Stimulated activated CD8-positive, alpha-beta memory T cell treated with anti-CD3 and anti-CD28 coated beads, Interleukin-2, amount 100 ng/mL, for 1 hour (primary cell): Measurements from ENCODE around the gene CNDP2.
"Not testable (repeated sequence)": the region's sequence is repeated elsewhere in the genome, so short reads cannot be mapped to it uniquely, and the experiment has no call there.

Experiments
- DNase-seq, 2 donors: peaks; one replicate each; pipeline ENCODE4 v3.0.0-alpha.2; 2020; ENCODE audit warnings: low read depth in 2 of 2

The CNDP2 gene

DNA sequence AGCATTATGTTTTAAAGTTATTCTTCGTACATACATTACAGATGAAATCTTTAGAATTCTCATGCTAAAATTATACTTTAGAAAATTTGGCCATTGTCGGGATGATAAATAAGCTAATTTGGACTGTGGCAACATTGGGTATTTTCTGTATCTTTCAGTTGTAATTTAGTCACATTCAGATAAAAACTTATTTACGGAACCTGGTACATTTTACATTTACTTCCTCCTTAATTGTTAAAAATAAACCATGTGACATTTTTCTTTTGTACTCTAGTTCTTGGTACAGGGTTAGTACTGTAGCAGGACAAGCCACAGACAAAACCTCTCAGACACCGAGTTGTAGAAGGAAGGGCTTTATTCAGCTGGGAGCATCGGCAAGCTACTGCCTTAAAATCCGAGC is 4.2 kb downstream of the CNDP2 start:
- DNase-seq = no peak

DNA sequence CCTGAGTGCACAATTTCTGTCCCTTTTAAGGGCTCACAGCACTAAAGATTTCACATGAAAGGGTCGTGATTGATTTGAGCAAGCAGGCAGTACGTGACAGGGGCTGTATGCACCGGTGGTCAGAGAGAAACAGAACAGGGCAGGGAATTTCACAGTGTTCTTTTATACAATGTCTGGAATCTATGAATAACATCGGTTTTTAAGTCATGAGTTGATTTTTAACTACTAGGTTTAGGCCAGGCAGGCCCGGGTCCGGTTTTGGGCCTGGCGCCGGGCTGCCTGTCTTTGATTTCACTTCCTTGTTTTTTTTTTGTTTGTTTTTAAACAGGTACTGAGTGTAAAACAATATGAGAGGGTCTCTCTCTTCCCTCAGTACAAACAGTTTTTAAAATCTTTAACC is 4.6 kb downstream of the CNDP2 start:
- not testable (repeated sequence) for DNase-seq

DNA sequence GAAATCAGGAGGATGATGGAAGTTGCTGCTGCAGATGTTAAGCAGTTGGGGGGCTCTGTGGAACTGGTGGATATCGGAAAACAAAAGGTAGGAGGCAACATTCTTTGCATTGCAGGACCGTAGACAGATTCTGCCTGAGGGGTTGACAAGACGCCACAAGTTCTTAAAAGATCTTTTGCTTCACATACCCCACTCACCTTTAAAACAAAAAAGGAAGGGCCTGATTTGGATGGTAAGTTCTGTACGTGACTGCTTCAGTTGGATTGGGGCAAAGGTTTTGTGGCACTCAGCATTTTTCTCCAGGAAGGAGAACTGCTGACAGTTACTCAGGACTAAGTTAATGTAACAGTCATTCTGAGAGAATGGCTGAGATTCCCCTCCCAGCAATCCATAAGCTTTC is 5.2 kb downstream of the CNDP2 start:
- no peak for DNase-seq

DNA sequence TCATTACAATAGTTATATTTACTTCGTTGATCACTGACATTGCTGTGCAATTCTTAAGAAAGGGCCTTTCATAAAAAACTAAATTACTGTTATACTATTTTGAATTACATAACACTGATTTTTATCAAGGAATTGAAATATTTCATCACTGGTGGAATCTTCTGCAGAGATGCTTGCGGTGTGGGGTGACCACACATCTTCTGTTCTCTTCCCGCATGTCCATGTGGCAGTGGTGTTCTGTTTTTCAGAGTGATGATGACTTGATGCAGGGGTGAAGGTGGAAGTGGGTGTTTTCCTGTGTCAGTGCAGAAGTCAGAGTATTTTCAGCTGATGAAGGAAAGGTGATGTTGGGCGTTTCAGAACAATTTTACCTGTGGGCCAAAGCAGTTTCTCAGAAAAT is 7.0 kb downstream of the CNDP2 start:
- no peak for DNase-seq

DNA sequence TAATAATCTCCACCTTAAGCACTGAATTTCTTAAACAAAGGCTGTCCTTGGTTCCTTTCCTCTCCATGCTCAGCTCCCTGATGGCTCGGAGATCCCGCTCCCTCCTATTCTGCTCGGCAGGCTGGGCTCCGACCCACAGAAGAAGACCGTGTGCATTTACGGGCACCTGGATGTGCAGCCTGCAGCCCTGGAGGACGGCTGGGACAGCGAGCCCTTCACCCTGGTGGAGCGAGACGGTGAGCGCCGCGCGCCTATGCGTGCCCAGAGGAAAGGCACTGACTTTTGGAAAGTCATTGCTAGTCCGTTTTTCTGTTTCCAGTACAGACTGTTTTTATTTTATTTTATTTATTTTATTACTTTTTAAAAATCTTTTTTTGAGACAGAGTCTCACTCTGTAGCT is 9.6 kb downstream of the CNDP2 start:
- no peak for DNase-seq

DNA sequence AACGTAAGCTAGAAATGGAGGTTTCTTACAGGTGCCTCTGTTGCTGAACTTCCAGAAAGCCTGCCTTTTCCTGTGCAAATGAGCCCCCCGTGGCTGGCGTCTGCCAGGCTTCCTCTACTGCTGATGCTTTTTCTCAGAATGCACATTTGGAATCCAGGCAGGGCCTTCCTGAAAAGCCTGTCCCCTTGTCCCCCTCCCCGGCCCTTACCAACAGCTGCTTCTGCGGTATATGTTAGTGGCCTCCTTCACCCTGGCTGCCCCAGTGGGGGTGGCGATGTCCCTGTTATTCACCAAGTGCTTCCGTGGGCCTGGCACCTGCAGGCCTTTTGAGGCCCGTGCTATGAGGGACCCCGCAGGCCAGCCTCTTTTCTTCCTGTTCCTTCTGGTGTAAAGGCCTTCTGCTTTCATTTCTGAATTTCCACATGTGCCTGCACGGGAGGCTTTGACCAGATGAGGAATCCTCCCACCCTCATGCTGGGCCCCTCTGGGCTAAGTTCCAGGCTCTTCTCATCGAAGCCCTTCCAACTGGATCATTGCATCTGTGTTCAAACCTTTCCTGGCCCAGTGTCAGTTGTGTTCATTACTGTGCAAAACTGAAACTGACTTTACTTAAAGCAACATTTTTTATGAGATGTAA is 10.4 kb downstream of the CNDP2 start:
- no peak for DNase-seq

DNA sequence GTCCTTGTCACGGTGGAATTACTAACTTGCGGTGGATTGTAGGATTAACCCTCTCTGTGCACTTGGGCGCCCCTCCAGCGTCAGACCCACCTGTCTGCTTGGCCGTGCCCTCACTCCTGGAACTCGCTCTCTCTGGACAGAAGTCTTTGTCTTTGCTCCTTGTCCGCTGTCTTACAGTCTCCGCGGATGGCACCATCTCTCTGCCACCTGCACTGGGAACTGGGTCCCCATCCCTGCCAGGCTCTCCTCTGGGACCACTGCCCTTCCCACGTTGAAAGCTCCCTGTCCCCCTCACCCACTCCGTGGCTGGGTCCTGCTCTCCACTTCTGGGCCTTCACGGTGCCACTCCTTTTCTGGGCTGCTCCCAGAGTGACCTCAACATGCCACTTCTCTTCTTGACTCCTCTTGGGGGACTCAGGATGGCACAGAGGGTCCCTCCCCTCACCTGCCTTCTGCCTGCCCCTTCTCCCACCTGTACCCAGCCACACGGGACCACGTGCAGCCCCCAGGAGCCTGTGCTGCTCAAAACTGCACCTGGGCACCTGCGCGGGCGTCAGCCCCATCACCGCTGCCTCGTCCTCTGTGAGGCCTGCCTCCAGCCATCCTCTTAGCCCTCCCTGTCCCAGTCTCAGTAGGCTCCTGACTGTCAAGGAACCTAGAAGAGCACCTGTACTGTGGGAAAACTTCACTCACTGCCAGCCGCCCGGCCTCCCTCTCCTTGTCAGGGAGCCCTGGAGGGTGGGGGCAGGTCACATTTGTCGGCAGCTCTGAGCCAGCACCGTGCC is 11.1 kb downstream of the CNDP2 start:
- no peak for DNase-seq

DNA sequence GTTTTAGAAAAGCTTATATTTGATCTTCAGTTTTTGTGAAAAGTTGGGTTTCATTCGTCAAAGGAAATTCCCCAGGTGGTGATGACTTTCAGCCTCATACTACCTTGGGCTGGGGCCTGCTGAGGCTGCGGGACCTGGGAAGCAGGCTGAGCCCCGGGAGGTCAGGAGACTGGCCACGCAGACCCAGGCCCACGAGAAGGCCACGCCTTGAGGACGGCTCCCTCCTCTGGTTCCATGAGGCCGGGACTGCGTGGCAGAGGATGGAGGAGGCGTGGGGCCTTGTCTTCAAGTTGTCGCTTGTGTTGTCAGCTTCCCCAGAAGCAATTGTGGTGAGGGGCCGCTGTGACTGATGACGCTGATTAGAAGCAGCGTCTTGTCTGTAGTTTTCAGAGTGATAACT is 11.8 kb downstream of the CNDP2 start:
- no peak for DNase-seq

DNA sequence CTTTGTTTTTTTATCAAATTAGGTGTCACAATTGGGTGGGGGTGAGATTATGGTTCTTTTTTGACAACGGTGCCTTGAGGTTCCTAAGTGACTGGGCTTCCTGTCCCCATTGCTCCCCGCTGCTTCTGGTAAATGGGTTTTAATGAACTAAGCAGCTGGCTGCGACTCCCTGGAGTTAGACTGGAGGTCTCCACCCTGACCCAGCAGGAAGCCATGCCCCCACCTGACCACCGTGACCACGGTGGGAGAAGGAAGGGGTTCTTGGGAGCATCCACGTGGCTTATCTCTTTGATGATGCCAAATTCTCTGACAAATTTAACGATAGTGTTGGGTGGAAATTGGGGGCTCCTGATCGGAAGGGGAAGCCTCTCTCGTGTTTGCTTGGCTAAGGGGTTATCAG is 12.2 kb downstream of the CNDP2 start:
- no peak for DNase-seq

DNA sequence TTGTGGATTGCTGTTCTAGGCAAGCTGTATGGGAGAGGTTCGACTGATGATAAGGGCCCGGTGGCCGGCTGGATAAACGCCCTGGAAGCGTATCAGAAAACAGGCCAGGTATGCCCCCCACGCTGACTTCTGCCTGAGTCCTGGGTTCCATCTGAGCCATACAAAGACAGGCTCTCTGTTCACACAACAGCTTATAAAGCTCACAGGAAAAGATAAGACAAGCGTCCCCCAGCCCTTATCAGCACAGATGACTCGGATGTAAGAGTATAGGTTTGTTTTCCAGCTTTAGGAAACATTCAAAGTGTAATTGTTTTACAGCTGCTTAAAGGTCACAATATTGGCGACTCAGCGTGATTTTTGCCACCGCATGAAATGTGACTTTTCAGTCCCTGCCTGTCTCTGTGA is 12.7 kb downstream of the CNDP2 start:
- DNase-seq = no peak

DNA sequence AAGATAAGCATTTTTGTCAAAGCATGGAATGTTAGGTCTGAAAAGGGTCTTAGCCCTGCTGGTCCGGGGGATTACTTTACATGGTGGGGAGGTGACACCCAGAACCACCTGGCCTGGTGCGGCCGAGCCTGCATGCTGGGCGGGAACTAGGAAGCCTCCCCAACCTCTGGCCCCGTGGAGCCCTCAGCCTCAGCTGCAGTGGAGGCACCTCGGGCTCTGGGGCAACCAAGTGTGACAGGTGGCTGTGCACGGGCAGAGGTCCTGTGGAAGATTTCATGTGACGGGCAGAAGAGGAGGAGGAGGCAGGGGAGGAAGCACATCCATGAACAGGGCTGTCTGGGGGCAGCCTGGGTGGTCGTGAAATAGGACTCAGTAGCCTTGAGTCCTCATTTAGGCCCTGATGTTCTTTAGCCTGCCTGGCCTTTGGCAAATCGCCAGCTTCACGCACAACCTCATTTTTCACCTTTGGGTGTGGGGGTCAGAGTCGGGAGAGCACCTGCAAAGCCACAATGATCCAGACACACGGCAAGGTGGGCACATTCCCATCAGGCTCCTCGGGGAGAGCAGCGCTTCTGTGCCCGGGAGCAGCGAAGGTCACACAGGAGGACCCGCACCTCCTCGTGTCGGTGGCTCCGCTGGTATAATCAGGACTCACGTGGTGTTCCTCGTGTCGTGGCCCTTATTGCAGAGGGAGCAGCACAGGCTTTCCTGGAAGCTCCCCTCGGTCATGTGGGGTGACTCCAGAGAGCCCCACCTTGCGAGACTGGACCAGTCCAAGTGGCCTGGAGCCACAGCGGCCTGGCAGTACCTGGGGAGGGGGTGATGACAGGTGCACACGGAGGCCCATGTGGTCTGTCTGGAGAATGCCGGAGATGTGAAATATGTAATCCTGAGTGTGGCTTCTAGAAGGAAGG is 13.9 kb downstream of the CNDP2 start:
- DNase-seq = no peak

DNA sequence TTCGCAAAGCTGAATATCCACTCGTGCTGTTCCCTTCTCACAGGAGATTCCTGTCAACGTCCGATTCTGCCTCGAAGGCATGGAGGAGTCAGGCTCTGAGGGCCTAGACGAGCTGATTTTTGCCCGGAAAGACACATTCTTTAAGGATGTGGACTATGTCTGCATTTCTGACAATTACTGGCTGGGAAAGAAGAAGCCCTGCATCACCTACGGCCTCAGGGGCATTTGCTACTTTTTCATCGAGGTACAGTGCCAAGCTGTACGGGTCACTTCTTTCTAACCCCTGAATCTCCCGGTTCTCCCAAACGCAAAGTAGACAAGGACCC is 14.6 kb downstream of the CNDP2 start:
- DNase-seq = no peak

DNA sequence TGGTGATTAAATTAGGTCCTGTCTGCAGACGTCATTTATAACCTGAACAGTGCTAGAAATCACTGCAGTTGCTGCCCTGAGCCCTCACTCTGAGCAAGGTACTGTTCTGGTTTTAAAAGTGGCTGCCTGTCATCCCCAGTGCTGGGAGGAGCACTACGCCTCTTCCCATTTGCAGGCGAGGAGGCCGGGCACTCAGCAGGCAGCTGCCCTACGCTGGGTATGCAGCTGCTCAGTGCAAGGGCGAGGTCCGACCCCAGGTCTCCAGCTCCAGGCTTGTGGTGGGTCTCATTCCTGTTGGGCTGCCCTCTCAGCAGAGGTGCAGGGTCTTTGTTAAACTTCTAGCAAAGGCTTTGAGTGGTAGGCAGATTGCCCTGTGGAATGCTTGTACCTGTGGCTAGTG is 15.7 kb downstream of the CNDP2 start:
- no peak for DNase-seq

DNA sequence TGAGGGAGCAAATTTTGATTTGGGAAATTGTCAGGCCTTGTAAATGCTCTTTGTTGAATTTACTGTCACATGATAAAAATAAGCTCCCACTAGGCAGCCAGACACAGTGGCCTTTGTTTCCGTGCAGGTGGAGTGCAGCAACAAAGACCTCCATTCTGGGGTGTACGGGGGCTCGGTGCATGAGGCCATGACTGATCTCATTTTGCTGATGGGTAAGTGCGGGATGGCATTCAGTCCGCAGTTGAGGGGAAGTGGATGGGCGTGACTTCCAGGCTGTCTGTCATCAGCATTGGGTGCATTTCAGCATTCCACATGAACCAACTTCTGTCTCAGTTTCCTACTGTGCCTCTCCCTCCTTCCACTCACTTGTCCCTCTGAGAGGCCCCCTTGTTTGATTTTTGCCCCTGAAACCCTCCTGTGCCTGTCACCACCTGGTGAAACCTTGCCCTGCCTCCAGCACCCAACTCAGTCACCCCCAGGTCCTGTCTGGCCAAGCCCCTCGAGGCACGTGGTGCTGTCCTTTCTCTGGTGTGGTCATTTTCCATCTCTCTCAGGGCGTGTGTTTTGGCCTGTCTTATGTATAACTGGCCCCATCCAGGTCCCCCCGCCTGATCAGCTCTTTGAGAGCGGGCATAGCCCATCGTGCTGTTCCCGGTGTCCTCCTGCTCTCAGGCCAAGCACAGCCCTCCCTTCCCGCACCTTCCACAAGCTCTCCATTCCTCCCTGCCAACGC is 16.3 kb downstream of the CNDP2 start:
- DNase-seq = no peak

DNA sequence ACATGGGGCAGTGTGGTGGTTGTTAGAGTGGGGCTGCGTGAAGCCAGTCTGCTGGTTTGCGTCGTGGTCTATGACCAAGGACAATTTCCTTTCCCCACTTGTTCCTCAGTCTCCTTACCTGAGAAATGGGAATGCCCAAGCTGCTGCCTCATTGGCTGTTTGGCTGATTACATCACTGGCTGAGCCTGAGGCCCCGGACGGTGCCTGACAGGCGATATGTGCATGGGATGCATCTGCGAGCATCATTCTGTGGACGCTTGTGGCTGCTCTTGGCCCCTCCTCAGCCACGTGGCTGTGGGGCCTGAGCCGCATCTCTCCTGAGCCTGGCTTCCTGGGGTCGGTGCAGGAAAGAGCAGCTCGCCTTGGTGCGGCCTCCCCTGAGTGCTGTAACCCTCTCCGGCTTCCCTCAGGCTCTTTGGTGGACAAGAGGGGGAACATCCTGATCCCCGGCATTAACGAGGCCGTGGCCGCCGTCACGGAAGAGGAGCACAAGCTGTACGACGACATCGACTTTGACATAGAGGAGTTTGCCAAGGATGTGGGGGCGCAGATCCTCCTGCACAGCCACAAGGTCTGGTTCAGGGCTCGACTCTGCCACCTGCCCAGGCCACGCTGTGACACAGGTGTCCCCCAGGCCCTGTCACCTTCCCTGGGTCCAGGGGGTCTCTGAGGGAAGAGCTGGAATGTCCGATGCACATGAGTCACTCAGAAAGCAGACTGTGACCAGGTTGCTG is 17.2 kb downstream of the CNDP2 start:
- no peak for DNase-seq

DNA sequence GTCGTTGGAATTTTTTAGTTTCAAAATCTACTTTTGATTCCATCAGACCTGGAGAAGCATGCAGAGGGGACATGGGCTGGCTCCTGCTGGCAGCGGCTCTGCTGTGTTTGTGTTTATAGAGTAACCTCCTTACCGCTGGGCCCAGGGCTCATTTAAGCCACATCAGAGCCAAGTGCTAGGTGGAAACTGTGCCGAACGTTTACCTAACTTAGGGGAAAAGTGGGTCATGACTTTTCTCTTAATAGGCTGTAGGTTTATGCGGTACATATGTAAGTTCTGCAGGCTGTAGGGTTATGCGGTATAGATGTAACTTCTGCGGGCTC is 17.7 kb downstream of the CNDP2 start:
- DNase-seq = no peak

DNA sequence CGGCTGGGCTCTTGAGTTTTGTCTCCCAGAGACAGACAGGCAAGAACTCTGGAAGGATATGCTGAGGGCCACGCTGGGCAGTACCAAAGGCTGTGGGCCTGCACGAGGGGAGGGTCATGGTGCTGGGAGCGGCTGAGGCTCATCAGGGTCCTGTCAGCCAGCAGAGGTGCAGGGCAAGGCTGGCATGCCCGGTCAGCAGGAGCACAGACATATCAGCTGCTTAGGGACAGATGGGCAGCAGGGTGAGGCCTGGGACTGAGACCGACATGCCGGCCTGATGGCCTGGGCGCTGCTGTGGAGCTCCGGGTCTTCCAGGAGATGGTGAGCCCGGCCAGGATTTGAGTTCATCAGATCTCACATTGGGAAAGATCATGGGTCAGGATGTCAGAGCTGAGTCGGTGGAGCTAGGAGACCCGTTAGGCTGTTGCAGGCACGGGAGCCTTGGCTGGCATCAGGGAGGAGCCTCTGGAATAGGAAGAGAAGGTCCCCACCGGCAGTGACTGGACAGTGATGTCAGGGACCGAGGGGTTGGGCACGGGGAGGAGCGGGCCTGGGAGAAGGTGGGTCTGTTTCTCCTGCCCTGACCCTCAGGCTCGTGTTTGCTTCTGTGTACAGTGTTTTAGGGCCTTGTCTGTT is 18.8 kb downstream of the CNDP2 start:
- no peak for DNase-seq

DNA sequence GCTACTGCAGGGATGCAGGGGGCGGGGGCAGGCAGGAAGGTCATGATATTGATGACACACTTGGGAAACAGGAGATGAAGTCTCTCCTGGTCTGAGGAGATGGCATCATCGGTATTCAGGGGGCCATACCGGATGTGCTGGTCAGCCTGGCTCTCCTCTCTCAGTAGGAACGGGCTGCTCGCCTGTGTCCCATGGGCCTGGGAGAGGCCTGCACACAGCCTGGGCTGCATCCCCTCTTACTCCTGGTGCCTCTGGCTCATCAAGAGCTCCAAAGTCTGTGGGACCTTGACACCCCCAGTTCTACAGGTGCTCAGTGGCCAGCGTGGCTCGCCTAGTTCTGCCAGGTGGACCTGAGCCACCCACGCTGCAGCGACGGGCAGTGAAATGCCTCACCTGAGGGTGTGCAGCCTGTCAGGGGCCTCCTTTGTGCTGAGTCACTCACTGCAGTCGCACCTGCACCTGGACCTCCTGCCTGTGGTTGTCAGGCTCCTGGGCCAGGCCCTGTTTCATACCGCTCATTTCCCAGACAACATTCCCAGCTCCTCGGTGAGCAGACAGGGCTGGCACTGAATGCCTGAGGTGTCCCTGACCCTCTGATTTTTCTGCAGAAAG is 19.6 kb downstream of the CNDP2 start:
- no peak for DNase-seq

DNA sequence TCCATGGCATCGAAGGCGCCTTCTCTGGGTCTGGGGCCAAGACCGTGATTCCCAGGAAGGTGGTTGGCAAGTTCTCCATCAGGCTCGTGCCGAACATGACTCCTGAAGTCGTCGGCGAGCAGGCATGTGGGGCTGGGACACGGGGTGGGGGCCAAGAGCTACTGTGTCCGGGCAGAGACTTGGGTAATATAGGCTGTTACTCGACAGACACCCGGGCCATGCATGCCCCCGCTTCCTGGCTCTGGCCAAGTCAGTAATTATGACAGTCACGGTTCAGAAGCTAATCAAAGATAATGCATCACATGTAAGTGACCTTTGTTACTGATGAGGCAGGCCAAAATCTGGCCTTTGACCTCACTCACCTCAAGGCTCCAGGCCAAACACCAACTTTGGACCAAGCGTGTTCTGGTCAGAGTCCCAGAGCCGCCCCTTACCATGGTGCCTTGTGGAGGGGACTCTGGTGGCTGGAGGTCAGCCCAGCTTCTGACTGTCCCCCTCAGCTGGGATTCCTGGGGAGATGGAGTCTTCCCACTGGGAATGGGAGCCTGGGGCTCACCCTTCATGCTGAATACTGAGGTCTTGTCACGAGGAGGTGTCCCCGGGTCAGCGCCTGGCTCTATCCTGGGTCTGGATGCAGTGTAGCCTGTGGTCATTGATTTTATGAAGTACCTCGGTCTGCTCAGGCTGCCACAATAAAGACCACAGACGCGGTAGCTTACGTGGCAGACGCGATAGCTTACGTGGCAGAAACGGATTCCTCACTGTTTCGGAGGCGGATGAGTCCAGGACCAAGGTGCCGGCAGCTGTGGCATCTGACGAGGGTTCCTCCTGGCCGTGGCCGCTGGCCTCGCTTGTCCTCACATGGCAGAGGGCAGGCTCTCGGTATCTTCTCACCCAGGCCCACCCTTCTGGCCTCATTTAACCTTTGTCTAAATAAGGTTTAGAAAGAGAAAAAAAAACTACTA is 20.4 kb downstream of the CNDP2 start:
- no peak for DNase-seq
